Stimulated activated memory B cell treated with anti-CD40 and anti-IgM and Interleukin-4, amounts not matched to agents 10 μg/mL and 1 μg/mL and 100 μg/mL, for 72 hours (primary cell): ENCODE results near the gene ABL1.
A peak's percentile ranks its signal among the peaks of the same experiment; 100 is the strongest.

Experiments
- ATAC-seq: fragments of 150-1000 bp; cut with Tn5 transposase; 2 replicates; pipeline ENCODE4 v1.10.0; 2021
- H3K27ac Mint-ChIP-seq: one replicate; pipeline ENCODE4 v1.8.0; 2022; ENCODE audit warnings: mild to moderate bottlenecking, mixed read lengths
- H3K27me3 Mint-ChIP-seq: one replicate; pipeline ENCODE4 v1.8.0; 2022; ENCODE audit warnings: mixed read lengths
- H3K36me3 Mint-ChIP-seq: one replicate; pipeline ENCODE4 v1.8.0; 2022; ENCODE audit warnings: mixed read lengths
- H3K4me1 Mint-ChIP-seq: one replicate; pipeline ENCODE4 v1.8.0; 2022; ENCODE audit warnings: mixed read lengths
- H3K4me3 Mint-ChIP-seq: one replicate; pipeline ENCODE4 v1.8.0; 2022; ENCODE audit warnings: mild to moderate bottlenecking, moderate library complexity, mixed read lengths
- H3K9me3 Mint-ChIP-seq: one replicate; pipeline ENCODE4 v1.8.0; 2022; ENCODE audit warnings: mixed read lengths

The ABL1 gene

DNA sequence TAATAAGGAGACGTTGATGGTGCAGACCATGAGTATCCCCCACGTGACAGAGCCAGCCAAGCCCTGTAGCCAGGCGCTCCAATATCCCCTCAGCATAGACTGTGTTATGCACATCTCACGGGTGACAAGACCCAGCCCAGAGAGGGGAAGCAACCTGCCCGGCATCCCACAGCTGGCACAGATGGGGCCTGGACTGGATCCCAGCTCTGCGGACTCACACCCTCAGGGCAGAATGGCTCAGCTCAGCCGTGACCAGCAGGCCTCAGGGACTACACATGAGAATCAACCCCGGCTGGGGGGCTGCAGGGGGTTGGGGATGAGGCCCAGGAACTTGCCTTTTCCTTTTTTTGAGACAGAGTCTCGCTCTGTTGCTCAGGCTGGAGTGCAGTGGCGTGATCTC is 92.3 kb downstream of the ABL1 start:
- Mint-ChIP-seq H3K9me3 (no peaks in the 10 kb centered on the region), H3K36me3 (no peaks in the 10 kb centered on the region), H3K27me3 (peaks cover 64% of the 10 kb centered on the region), H3K4me3 (no peak overlapping the region), H3K4me1 (peaks cover 37% of the 10 kb centered on the region), H3K27ac (peak overlapping the region; percentile 69)
- ATAC-seq = no peak

DNA sequence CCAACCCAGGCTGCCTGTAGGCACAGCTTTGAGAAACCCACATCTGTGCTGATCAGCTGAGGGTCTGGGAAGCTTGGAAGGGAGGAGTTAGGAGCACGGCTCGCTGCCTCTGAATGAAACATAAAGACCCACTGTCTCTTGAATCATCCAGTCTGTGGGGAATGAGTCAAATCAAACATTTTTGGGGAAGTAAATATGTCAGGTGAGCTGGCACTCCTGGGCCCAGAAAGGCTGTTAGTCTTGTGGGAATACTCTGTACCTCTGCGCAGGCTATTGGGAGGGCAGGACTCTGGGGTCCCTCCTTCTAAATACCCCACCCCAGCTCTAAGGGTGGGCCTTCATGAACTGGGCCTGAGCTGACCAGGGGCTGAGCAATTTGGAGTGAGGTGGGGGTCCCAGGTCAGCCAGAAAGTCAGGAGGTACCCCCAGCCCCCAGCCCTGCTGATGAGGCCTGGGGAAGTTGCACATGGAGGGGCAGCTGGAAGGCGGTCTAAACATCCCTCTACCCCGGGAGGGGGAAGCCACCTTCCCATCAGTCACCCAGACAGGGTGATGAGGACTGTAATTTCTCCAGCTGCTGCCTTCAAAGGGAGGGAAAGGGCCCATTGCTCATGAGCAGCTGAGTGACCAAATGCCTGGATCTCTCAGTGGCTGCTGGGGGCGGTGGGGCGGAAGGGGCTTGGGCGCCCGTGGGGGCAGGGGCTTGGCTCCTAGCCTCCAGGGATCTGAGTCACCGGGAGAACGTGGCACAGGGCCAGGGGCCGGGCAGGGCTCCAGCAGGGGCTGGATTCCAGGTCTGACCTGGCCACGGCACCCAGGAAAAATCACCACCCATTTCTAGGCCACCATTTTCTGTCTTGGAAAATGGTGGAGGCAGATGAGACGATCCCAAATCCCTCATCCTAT is 93.2 kb downstream of the ABL1 start:
- Mint-ChIP-seq H3K4me1 (peaks cover 46% of the 10 kb centered on the region), H3K36me3 (no peaks in the 10 kb centered on the region), H3K9me3 (no peaks in the 10 kb centered on the region), H3K27me3 (peaks cover 64% of the 10 kb centered on the region), H3K27ac (peak overlapping the region; percentile 69), H3K4me3 (no peak overlapping the region)
- peak; percentile 82 for ATAC-seq

DNA sequence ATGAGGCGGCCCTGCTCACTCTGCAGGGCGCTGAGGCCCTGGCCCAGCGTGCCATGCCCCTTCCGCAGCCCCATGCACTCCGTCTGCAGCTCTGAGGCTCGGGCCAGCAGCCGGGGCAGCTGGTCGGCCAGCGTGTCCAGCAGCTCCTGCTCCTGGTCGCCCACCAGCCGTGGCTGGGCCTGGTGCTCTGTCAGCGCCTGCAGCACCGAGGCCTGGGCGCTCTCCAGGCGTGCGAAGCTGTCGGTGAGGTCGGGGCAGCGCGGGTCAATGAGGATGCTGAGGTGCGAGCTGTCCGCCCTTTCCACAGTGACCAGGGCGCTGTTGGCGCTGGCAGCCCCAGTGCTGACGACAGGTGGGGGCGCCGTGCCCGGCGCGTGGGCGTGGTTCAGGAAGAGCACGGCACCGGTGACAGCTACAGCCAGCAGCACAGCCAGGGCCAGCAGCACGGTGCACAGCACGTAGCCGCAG is 94.6 kb downstream of the ABL1 start:
- H3K4me1 Mint-ChIP-seq = peaks cover 47% of the 10 kb centered on the region
- peaks cover 65% of the 10 kb centered on the region for H3K27me3 Mint-ChIP-seq
- no peak overlapping the region for H3K27ac Mint-ChIP-seq
- no peak overlapping the region for H3K4me3 Mint-ChIP-seq
- no peak for ATAC-seq
- H3K9me3 Mint-ChIP-seq = no peaks in the 10 kb centered on the region
- no peaks in the 10 kb centered on the region for H3K36me3 Mint-ChIP-seq

DNA sequence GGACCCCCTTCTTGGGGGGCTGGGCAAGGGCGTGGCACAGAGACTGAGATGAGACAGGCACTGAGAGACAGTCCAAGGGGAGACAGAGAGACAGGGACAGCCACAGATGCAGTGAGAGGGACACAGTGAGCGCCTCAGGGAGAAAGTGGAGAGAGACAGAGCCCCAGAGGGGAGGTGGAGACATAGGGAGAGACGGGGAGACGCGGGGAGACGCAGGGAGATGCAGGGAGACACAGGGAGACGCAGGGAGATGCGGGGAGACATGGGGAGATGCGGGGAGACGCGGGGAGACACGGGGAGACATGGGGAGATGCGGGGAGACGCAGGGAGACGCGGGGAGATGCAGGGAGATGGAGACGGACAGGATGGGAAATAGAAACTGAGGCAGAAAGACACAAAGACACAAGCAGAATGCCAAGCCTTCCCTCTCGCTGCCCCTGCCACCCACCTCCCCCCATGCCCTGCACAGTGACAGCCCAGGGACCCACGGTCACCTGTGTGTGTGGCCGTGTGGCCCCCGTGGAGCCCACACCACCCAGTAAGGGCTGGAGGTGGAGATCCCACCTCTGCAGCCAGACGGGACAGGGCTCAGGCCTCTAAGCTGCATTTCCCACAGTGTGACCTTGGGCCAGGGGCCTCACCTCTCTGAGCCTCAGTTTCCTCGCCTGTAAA is 95.2 kb downstream of the ABL1 start:
- H3K4me3 Mint-ChIP-seq = no peak overlapping the region
- H3K27me3 Mint-ChIP-seq = peaks cover 67% of the 10 kb centered on the region
- H3K9me3 Mint-ChIP-seq = no peaks in the 10 kb centered on the region
- H3K36me3 Mint-ChIP-seq = no peaks in the 10 kb centered on the region
- no peak overlapping the region for H3K27ac Mint-ChIP-seq
- ATAC-seq = no peak
- H3K4me1 Mint-ChIP-seq = peaks cover 47% of the 10 kb centered on the region

DNA sequence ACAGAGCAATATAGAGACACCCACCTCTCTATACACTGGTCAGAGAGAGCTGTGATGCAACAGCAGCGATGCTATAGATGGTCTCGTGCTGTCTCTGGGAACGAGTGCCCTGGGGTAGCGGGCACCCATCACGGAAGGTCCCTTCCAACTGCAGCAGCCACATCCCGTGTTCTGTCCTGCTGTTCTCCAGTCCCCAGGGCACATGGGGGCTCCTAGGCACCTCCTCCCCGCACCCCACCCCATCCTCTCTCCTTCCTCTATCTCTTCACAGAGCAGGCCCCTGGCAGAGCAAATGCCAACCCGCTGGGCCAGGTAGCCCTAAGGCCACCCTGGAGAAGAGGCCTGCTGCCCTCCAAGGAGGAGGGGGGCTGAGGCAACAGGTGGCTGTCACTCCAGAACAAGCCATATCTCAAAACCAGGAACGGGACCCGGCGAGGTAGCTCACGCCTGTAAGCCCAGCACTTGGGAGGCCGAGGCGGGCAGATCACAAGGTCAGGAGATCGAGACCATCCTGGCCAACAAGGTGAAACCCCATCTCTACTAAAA is 95.8 kb downstream of the ABL1 start:
- ATAC-seq = no peak
- Mint-ChIP-seq H3K4me1 (peaks cover 42% of the 10 kb centered on the region), H3K9me3 (no peaks in the 10 kb centered on the region), H3K4me3 (no peak overlapping the region), H3K36me3 (no peaks in the 10 kb centered on the region), H3K27ac (no peak overlapping the region), H3K27me3 (peaks cover 73% of the 10 kb centered on the region)

DNA sequence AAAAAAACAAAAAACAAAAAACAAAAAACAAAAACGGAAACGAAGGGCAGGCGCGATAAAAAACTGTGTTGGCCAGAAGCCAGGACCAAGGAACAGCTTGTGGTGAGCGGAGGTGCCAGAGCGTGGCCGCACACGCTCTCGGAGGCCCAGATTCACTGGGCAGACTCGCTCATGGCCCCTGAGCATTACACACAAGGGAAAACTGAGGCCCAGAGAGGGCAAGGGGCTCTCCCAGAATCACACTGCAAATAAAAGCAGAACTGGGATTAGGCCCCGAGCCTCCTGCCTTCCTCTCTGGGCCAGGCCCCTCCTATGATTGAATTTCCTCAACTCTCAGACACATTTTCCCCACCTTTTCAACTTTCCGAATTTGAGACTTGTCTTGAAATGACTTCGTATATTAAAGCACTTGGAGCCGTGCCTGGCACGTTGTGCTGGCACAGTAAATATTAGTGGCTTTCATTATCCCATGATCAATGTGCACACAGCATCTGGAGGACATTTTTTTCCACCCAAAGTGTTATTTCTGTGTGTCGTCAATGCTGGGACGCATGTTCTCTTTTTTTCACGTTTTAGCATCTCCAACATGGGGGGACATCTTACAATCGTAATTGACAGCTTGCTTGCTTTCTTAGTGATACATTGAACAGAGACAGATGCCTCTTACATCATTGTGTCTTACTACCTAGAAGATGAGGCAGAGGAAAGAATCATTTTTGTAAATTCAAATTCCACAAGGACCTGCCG is 96.6 kb downstream of the ABL1 start:
- H3K27ac Mint-ChIP-seq = no peak overlapping the region

DNA sequence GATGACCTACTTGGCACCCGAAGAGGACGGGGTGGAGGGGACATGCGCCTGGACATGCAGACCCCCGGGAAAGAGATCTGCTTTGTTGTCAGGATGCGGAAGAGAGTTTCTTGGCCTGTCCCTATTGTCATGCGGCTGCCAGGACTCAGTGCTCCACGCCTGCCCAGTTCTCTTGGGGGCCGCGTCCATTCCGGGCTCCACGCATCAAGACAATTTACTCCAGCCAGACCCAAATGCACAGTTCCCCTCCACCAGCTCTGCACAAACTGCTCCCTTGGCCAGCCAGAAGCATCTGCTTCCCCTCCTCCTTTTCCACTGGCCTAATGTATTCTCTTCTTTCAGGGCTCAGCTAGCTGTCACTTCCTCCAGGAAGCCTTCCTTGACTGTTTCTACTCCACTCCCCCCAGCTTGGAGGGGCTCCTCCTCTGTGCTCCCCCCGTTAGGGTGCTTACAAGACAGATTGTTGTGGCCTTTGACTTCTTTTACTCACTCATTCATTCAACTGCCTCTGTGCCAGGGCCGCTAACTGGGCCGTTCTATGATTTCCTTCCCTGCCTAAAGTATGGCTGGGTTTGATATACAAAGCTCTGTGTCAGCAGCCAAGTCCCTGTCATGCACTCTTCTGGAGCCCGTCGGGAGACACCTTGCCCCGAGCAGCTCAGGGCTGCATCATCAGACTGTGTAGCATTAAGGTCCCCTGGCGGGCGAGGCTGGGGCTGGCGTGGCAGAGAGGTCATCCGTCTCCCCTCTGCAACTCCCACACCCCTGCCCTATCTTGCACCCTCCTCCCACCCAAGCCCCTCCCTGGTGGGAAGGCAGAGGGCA is 97.4 kb downstream of the ABL1 start:
- no peaks in the 10 kb centered on the region for H3K36me3 Mint-ChIP-seq
- H3K4me1 Mint-ChIP-seq = peaks cover 42% of the 10 kb centered on the region
- H3K27me3 Mint-ChIP-seq = peaks cover 89% of the 10 kb centered on the region
- no peak overlapping the region for H3K27ac Mint-ChIP-seq
- ATAC-seq = no peak
- no peaks in the 10 kb centered on the region for H3K9me3 Mint-ChIP-seq
- H3K4me3 Mint-ChIP-seq = no peak overlapping the region

More for the DNA sequence above, 96.6 kb downstream of the ABL1 start:
- Mint-ChIP-seq H3K4me1 (peaks cover 37% of the 10 kb centered on the region), H3K36me3 (no peaks in the 10 kb centered on the region), H3K9me3 (no peaks in the 10 kb centered on the region), H3K4me3 (peak overlapping the region; percentile 19), H3K27me3 (peaks cover 81% of the 10 kb centered on the region)
- peak; percentile 68 for ATAC-seq

DNA sequence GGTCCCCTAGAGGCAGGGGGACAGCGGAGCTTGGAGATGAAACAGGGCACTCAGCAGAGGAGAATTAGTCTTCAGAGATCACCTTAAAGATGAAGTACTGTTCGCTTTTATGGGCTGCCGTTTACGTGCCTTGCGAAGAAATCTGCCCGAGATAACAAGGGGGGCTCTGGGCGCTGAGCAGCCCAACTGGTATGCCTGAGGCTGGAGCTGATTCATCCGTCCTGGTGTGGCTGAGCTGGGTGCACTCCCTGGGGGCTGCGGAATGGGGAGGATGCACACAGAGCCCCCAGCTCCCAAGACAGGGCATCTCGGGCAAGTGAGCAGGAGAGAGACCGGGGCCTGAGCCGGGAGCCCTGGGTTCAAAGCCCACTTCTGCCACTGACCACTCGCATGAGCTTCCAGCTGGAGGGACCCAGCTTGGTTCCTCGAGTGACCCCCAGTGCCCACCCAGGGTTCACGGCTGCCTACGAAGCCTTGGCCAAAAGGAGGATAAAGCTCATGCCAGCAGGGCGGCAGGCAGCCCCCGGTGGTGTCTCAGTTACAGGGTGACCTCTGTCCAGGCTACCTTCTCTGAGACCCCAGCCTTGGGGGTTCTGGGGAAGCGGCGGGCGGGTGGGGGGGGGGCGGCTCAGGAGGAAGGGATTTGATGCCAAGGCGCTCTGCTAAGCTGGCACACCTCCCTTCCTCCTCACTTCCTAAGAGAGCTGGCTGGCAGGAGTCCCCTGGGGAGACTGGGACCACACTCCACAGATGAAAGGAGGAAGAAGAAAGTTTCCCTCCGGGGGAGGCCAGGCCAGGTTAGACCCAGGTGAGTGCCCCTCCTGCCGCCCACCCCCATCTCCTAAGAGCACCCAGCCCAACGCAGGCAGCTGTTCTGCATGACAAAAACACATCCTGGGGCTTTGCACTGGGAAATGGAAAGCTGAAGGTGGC is 98.3 kb downstream of the ABL1 start:
- Mint-ChIP-seq H3K4me1 (peaks cover 34% of the 10 kb centered on the region), H3K9me3 (no peaks in the 10 kb centered on the region), H3K27ac (no peak overlapping the region), H3K27me3 (peaks cover 88% of the 10 kb centered on the region), H3K4me3 (no peak overlapping the region), H3K36me3 (no peaks in the 10 kb centered on the region)
- ATAC-seq = no peak

DNA sequence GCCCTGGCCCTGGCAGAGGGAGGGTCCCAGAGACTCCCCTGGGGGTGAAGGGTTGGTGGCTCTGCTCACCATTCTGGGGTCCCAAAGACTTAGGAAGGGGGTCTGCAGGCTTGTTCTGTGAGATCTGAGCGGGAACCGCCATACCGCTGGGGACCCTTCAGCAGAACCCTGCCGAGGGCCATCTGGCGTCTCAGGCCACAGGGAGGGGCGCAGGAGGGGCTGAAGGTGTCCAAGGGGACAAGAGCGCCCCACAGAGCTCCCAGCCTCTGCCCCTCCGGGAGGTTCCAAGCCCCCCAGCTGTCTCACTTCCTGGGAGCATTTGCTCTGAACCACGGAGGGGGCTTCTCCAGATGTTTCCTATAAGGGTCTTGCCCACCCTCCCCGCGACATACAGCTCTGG is 99.2 kb downstream of the ABL1 start:
- Mint-ChIP-seq H3K4me3 (no peak overlapping the region), H3K27me3 (peaks cover 95% of the 10 kb centered on the region), H3K4me1 (peaks cover 40% of the 10 kb centered on the region), H3K27ac (no peak overlapping the region), H3K36me3 (no peaks in the 10 kb centered on the region), H3K9me3 (no peaks in the 10 kb centered on the region)
- no peak for ATAC-seq

DNA sequence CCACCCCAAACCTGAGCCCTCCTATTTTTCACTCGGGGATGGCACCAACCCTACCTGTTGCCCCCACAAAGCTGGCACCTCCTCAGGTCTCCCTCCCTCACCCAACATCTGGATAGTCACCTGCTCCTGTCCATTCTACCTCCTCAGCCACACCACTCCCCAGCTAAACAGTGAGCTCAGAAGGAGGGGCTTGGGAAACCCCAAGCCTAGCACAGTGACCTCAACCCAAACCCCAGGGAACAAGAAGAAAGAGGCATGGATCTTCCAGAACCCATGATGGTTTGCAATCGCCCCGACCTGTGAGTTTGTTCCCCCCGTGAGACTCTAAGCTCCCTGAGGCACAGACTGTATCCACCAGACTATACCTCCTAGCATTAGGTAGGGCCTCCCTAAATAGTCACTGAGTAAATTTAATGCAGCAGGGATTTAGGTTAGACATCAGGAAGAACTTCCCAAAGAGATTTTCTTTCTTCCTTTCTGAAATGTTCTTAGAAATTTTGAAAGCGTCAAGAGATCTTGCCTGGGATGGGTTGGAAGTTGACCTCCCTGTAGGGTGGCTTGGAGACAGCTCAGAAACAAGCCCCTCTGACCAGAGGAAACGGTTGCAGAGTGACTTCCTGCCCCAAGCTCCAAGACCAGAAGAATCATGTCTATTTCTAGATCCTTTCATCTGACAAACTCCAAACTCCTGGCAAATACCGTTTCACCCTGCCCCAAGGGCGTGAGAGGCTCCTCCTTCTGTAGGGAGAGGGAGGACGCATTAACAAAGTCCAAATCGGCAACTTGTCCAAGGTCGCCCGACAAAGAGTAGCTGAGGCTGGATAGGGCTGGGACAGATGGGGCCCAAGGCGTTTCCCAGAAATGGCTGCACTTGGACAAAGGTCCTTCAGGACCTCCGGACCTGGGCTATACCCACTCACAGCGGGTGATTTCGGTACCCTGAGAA is 99.9 kb downstream of the ABL1 start:
- no peak overlapping the region for H3K27ac Mint-ChIP-seq
- H3K27me3 Mint-ChIP-seq = peaks cover 92% of the 10 kb centered on the region

DNA sequence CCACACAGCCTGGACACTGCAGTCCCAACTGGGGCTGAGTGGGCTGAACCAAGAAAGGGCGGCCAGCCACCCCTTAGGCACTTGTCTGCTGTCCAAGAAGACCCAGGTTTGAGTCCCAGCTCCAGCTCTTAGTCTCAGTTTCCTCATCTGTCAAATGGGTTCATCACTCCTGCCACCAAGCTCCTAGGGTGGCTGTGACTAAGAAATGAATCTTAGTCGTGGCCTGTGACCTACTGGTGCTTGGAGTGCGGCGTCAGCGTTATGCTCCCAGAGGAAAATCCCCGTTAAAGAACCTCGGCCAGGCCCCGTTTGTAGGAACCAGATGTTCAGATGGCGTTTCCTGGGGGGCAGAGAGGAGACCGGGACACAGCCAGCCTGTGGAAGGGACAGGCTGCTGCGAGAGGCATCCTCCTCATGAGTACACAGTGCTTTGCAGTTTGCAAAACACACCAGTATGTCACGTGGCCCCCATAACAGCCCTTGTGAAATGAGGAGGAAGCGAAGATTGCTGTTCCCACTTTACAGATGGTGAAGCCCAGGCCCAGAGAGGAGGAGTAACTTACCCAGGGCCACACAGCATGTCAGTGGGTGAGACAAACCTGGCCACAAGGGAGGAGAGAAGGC is 100.7 kb downstream of the ABL1 start:
- Mint-ChIP-seq H3K27ac (no peak overlapping the region), H3K4me3 (no peak overlapping the region), H3K36me3 (no peaks in the 10 kb centered on the region), H3K9me3 (no peaks in the 10 kb centered on the region), H3K27me3 (peaks cover 92% of the 10 kb centered on the region), H3K4me1 (peaks cover 45% of the 10 kb centered on the region)
- ATAC-seq = no peak

More for the DNA sequence above, 99.9 kb downstream of the ABL1 start:
- Mint-ChIP-seq H3K4me3 (no peak overlapping the region), H3K4me1 (peaks cover 40% of the 10 kb centered on the region), H3K9me3 (no peaks in the 10 kb centered on the region), H3K36me3 (no peaks in the 10 kb centered on the region)
- ATAC-seq = no peak

DNA sequence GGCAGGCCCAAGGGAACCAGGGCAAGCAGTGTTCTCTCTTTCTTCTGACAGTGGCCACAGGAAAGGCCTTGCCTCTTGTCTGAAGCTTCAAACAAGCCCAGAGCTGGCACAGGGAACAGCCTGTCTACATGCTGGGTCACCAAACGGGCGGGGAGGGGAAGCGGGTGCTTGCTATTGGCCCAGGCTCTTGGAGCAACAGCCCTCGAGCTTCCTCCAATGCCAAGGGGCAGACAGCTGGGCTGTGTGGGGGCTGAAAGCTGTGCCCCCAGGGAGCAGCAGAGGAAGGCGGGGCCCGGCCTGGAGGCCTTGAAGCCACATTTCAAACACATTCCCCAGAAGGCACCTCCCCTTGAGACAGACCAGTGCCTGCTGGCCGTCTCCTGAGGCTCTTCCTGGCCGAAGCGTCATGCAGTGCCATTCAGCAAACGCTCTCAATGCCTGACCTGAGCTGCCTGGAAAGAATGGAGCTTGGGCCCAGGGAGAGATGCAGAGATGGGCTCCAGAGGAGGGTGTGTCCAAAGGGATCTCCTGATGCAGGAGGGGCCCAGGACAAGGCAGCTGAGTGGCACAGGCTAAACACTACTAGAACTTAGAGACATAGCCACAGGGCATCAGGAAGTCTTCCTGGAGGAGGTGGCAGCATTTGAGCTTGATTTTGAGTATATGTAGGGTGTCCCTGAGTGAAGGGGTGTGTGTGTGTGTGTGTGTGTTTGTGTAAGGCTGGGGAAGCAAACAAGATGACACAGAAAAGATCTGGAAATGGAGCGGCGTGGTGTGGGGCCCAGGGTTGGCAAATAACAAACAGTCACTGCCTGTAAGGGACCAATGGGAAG is 101.4 kb downstream of the ABL1 start:
- no peak for ATAC-seq
- Mint-ChIP-seq H3K36me3 (no peaks in the 10 kb centered on the region), H3K4me3 (peak overlapping the region; percentile 11), H3K9me3 (no peaks in the 10 kb centered on the region), H3K27me3 (peaks cover 93% of the 10 kb centered on the region), H3K27ac (no peak overlapping the region), H3K4me1 (peaks cover 44% of the 10 kb centered on the region)
